ENCODE results near the gene DEGS1.

Gene DEGS1

DNA sequence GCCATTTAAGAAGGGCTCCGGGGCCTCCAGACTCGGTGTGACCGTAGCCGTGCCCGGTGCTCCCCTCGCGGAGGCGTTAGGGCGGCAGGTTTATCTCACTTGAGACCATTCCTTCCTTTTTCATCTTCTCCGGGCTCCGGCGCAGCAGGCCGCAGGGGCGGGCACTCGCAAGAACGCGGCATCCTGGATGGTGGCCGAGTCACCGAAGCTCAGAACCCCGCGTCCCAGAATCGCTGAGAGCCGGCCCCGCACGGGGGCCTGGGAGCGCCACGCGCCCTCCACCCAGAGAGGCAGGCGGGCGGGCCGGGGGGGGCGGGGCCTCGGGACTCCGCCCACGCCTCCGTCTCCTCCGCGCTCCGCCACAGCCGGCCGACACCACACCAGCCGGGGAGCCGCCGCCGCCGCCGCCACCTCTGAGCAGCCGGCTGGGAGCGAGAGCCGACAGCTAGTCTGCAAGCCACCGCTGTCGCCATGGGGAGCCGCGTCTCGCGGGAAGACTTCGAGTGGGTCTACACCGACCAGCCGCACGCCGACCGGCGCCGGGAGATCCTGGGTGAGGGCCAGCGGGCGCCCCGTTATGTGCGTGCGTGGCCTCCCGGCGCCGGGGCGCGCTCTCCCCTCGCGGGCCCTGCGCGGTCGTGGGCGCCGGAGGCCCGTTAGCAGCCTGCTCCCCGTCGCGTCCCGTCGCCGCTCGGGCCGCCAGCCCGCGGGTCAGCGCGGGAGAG lies at the start of gene DEGS1:
TSS of gene DEGS1 (plus strand) at position 375 of the 725 bp plus-strand sequence. CDS start at position 472, 97 bp downstream.
- Mint-ChIP-seq H3K36me3 (ENCODE audit: low read depth) (peaks cover 22% of the 10 kb centered on the region), H3K4me1 (ENCODE audit: low read depth) (peaks cover 46% of the 10 kb centered on the region), H3K4me3 (peak within 1 kb of the TSS; percentile 89), H3K9me3 (no peaks in the 10 kb centered on the region), H3K27ac (peak within 1 kb of the TSS; percentile 87), H3K27me3 (ENCODE audit: low read depth) (peaks cover 5% of the 10 kb centered on the region)

GRCh38 chr1:224133741-224134299 lies 49.2 kb upstream of the DEGS1 start:
- no peaks in the 10 kb centered on the region for H3K9me3 Mint-ChIP-seq
- no peak overlapping the region for H3K4me3 Mint-ChIP-seq
- no peak overlapping the region for H3K27ac Mint-ChIP-seq
- no peaks in the 10 kb centered on the region for H3K4me1 Mint-ChIP-seq (ENCODE audit: low read depth)
- H3K27me3 Mint-ChIP-seq (ENCODE audit: low read depth), result no peaks in the 10 kb centered on the region
- peaks cover 35% of the 10 kb centered on the region for H3K36me3 Mint-ChIP-seq (ENCODE audit: low read depth)

DNA sequence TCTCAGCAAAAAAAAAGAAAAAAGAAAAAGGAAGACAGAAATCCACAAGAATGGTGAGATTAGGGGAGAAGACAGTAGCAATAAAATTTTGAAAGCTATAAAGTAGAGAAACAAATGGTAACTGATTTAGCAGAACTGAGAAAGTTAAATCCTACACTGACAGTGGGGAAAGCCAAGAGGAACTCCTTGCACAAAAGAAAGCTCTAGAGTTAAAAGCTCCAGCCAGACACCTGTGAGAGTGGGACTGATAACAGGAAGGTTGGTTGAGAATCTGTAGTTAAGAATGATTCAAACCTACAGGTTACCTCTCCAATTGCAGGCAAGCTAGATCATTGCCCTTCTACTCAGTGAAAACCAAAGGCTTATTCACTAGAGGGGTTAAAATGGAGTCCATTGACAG lies 45.5 kb upstream of the DEGS1 start:
- peak overlapping the region; percentile 12 for H3K27ac Mint-ChIP-seq
- no peak overlapping the region for H3K4me3 Mint-ChIP-seq
- peaks cover 16% of the 10 kb centered on the region for H3K36me3 Mint-ChIP-seq (ENCODE audit: low read depth)
- H3K27me3 Mint-ChIP-seq (ENCODE audit: low read depth), result no peaks in the 10 kb centered on the region
- H3K9me3 Mint-ChIP-seq, result no peaks in the 10 kb centered on the region
- no peaks in the 10 kb centered on the region for H3K4me1 Mint-ChIP-seq (ENCODE audit: low read depth)

- no peak overlapping the region for H3K27ac Mint-ChIP-seq
- H3K36me3 Mint-ChIP-seq (ENCODE audit: low read depth), result peaks cover 12% of the 10 kb centered on the region
- H3K9me3 Mint-ChIP-seq, result no peaks in the 10 kb centered on the region
- no peaks in the 10 kb centered on the region for H3K4me1 Mint-ChIP-seq (ENCODE audit: low read depth)
- no peak overlapping the region for H3K4me3 Mint-ChIP-seq
- H3K27me3 Mint-ChIP-seq (ENCODE audit: low read depth), result no peaks in the 10 kb centered on the region
These were observed 44.8 kb upstream of the DEGS1 start for GRCh38 chr1:224138198-224138597.

DNA sequence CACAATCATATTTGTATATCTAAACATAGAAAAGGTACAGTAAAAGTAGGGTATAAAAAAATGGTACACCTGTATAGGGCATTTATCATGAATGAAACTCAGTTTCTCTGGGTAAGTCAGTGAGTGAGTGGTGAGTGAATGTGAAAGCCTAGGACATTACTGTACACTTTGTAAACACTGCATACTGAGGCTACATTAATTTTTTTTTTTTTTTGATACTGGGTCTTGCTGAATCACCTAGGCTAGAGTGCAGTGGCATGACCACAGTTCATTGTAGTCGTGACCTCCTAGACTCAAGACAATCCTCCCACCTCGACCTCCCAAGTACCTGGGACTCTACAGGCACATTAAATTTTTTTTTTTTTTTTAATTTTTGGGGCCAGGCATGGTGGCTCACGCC lies 41.3 kb upstream of the DEGS1 start:
- Mint-ChIP-seq H3K27ac (no peak overlapping the region), H3K36me3 (ENCODE audit: low read depth) (peaks cover 5% of the 10 kb centered on the region), H3K9me3 (no peaks in the 10 kb centered on the region), H3K4me3 (no peak overlapping the region), H3K27me3 (ENCODE audit: low read depth) (no peaks in the 10 kb centered on the region), H3K4me1 (ENCODE audit: low read depth) (no peaks in the 10 kb centered on the region)

DNA sequence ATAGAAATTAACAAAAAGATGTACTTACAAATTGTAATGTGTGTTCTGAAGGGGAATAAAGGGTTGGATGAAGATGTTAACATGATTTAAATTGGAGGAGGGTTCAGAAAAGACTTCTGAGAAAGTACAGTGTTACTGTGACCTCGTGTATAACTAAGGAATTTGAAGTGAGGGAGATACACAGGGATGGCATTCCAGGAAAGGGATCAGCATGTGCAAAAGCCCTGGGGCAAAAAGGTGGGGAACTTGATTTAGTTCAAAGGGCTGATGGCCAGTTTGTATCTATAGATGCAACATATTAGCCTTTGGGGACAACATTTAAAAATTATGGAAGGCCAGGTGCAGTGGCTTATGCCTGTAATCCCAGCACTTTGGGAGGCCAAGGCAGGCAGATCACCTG lies 33.3 kb upstream of the DEGS1 start:
- Mint-ChIP-seq H3K27ac (no peak overlapping the region), H3K9me3 (no peaks in the 10 kb centered on the region), H3K36me3 (ENCODE audit: low read depth) (peaks cover 15% of the 10 kb centered on the region), H3K4me1 (ENCODE audit: low read depth) (peaks cover 18% of the 10 kb centered on the region), H3K4me3 (no peak overlapping the region), H3K27me3 (ENCODE audit: low read depth) (no peaks in the 10 kb centered on the region)

DNA sequence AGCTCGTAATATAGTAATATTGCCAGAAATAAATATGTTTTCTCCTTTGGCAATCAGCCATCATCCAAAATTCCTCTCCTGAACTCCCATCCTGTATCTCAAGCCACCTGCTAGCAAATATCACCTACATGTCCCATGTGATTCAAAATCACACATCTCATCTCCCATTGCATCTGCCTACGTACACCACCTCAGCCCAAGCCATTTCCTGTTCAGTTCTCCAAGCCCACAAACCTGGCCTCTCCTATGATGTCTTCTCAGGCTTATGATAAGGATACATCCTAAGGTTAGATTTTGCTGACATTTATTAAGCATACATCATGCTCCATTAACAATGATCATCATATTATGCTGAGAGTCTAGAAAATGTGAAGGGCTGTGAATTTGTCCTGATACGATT lies 31.9 kb upstream of the DEGS1 start:
- Mint-ChIP-seq H3K27me3 (ENCODE audit: low read depth) (no peaks in the 10 kb centered on the region), H3K27ac (no peak overlapping the region), H3K36me3 (ENCODE audit: low read depth) (peaks cover 19% of the 10 kb centered on the region), H3K9me3 (no peaks in the 10 kb centered on the region), H3K4me3 (no peak overlapping the region), H3K4me1 (ENCODE audit: low read depth) (peaks cover 18% of the 10 kb centered on the region)

GRCh38 chr1:224157316-224157715 lies 25.7 kb upstream of the DEGS1 start:
- no peaks in the 10 kb centered on the region for H3K27me3 Mint-ChIP-seq (ENCODE audit: low read depth)
- H3K9me3 Mint-ChIP-seq, result no peaks in the 10 kb centered on the region
- no peak overlapping the region for H3K27ac Mint-ChIP-seq
- H3K36me3 Mint-ChIP-seq (ENCODE audit: low read depth), result peaks cover 32% of the 10 kb centered on the region
- peaks cover 1% of the 10 kb centered on the region for H3K4me1 Mint-ChIP-seq (ENCODE audit: low read depth)
- H3K4me3 Mint-ChIP-seq, result no peak overlapping the region

DNA sequence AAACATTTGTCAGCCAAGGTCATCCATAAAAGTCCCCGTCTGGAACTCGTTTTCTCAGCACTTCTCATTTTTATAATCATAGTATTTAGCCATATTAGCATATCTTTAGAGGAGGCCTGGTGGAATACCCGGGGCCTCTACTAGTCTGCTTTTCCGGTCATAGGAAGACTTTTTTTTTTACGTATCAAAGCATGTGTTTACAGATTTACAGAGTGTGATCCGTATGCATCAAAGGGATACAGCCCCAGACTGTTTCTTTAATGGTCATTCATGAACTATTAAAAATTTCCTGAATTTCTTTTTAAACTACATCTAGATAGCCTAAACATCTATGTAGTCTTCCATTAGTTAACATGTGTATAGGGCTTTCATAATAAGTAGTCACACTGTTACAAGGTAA lies 23.5 kb upstream of the DEGS1 start:
- Mint-ChIP-seq H3K4me3 (no peak overlapping the region), H3K36me3 (ENCODE audit: low read depth) (peaks cover 33% of the 10 kb centered on the region), H3K9me3 (no peaks in the 10 kb centered on the region), H3K27ac (no peak overlapping the region), H3K4me1 (ENCODE audit: low read depth) (peaks cover 1% of the 10 kb centered on the region), H3K27me3 (ENCODE audit: low read depth) (no peaks in the 10 kb centered on the region)

GRCh38 chr1:224160171-224160682 lies 22.8 kb upstream of the DEGS1 start:
- Mint-ChIP-seq H3K36me3 (ENCODE audit: low read depth) (peaks cover 35% of the 10 kb centered on the region), H3K9me3 (no peaks in the 10 kb centered on the region), H3K27ac (no peak overlapping the region), H3K4me1 (ENCODE audit: low read depth) (peaks cover 3% of the 10 kb centered on the region), H3K27me3 (ENCODE audit: low read depth) (no peaks in the 10 kb centered on the region), H3K4me3 (no peak overlapping the region)

DNA sequence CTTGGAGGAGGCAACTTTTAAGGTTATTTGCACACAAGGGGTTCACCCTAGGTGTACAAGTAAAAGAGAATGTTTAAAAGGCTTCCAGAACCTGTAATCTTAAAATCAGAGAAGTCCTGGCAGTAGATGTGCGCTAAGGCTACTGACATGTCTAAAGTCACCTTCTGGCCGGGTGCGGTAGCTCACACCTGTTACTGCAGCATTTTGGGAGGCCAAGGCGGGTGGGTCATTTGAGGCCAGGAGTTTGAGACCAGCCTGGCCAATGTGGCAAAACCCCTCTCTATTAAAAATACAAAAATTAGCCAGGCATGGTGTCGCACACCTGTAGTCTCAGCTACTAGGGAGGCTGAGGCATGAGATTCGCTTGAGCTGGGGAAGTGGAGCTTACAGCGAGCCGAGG lies 20.3 kb upstream of the DEGS1 start:
- no peaks in the 10 kb centered on the region for H3K27me3 Mint-ChIP-seq (ENCODE audit: low read depth)
- H3K4me1 Mint-ChIP-seq (ENCODE audit: low read depth), result peaks cover 7% of the 10 kb centered on the region
- no peaks in the 10 kb centered on the region for H3K9me3 Mint-ChIP-seq
- H3K36me3 Mint-ChIP-seq (ENCODE audit: low read depth), result peaks cover 23% of the 10 kb centered on the region
- no peak overlapping the region for H3K27ac Mint-ChIP-seq
- H3K4me3 Mint-ChIP-seq, result no peak overlapping the region

DNA sequence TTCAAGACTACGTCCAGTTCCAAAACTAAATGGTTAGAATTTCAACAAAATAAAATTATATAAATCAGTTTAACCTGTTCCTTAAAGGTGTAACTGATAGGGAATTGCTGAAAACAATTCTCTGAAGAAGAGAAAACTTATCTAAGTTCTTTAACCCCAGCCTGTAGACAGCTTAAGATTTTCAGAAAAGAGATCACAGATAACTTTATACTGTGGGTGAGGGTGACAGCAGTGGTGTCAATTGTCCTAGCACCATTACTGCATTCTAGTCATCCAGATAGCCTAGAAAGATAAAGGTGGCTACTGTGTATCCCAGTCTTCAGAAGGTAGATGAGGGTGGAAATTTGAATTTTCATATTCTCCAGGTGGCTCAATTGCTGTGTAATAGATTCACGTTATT lies 19.7 kb upstream of the DEGS1 start:
- Mint-ChIP-seq H3K27me3 (ENCODE audit: low read depth) (no peaks in the 10 kb centered on the region), H3K4me1 (ENCODE audit: low read depth) (peaks cover 7% of the 10 kb centered on the region), H3K9me3 (no peaks in the 10 kb centered on the region), H3K36me3 (ENCODE audit: low read depth) (peaks cover 18% of the 10 kb centered on the region), H3K4me3 (no peak overlapping the region), H3K27ac (no peak overlapping the region)

DNA sequence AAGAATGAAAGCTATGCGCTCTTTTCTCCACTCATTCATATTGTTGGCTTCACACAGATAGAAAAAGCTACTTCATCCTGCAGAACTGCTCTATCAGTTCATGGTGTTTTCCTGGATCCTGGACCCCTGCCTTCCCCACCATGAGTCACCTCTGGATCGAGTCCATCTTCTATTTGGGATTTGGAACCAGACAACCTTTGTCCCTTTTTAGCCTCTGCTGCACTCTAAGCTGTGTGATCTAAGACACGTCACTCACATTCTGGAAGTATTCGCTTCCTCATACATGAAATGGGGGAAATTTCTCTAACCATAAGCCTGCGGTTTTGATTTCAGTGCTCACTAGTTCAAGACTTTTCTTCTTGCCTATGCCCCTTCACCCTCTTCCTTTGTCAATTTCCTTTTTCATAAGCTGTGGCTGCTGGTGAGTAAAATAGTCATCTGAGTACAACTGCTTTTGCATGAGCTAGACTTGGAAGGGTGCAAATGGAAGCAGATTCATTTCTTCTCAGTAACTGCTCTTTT lies 14.1 kb upstream of the DEGS1 start:
- H3K4me3 Mint-ChIP-seq, result peak overlapping the region; percentile 67

DNA sequence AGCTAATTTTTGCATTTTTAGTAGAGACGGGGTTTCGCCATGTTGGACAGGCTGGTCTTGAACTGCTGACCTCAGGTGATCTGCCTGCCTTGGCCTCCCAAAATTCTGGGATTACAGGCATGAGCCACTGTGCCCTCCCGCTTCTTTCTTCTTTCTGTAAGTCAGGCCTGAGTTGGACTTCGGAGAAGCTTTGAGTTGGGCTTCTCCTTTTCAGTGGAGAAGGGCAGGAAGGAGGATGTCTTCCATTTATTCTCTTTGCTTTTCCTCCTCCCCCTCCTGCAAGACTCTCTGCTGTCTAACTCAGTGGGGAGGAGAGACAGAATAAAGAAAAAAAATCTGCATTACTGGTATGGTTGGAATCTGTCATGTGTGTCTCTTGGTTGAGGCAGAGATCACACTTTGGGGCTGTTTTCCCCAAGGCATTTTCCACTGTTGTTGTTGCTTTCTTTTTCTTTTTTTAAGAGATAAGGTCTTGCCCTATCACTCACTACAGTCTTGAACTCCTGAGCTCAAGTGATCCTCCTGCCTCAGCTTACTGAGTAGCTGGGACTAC lies 13.2 kb upstream of the DEGS1 start:
- Mint-ChIP-seq H3K27me3 (ENCODE audit: low read depth) (peaks cover 9% of the 10 kb centered on the region), H3K27ac (peak overlapping the region; percentile 82), H3K4me1 (ENCODE audit: low read depth) (peaks cover 29% of the 10 kb centered on the region), H3K4me3 (peak overlapping the region; percentile 34), H3K36me3 (ENCODE audit: low read depth) (peaks cover 7% of the 10 kb centered on the region), H3K9me3 (peaks cover 6% of the 10 kb centered on the region)

More for the DNA sequence above, 14.1 kb upstream of the DEGS1 start:
- peaks cover 9% of the 10 kb centered on the region for H3K27me3 Mint-ChIP-seq (ENCODE audit: low read depth)
- H3K27ac Mint-ChIP-seq, result peak overlapping the region; percentile 82
- H3K4me1 Mint-ChIP-seq (ENCODE audit: low read depth), result peaks cover 33% of the 10 kb centered on the region
- peaks cover 6% of the 10 kb centered on the region for H3K9me3 Mint-ChIP-seq
- H3K36me3 Mint-ChIP-seq (ENCODE audit: low read depth), result peaks cover 10% of the 10 kb centered on the region

DNA sequence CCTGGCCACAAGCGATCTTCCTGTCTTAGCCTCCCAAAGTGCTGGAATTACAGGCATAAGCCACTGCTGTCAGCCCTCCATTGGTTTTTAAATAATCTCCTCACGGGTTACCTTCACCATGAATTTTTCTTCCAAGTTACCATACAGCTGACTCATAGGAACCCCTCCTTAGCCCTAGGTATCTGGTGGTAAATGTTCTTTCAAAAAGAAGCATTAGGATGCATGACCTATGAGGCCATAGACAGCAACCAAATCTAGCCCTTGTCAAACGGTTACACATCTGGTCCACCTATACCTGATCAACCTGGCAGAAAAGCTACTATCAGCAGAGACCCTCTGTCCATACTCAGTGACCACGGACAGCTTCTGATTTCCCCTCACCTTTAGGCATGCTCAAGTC lies 12.7 kb upstream of the DEGS1 start:
- Mint-ChIP-seq H3K27ac (peak overlapping the region; percentile 82), H3K9me3 (peaks cover 6% of the 10 kb centered on the region), H3K36me3 (ENCODE audit: low read depth) (peaks cover 7% of the 10 kb centered on the region), H3K4me3 (peak overlapping the region; percentile 65), H3K27me3 (ENCODE audit: low read depth) (peaks cover 9% of the 10 kb centered on the region), H3K4me1 (ENCODE audit: low read depth) (peaks cover 31% of the 10 kb centered on the region)

Data from T-helper 1 cell treated with Interleukin-12 subunit alpha and Interleukin-12 subunit beta and Interleukin-4 antibody, amounts not matched to agents 30 μg/mL and 1 μg/mL, for 36 hours (primary cell).